ENCODE results near the gene LIAS.

LIAS gene

GRCh38 chr4:39470402-39470801 lies 11.5 kb downstream of the LIAS start:
- peaks cover 0 to 11% (median 8%) of the 10 kb centered on the region in 5 donors for H3K4me1 ChIP-seq (ENCODE audit: control insufficient read depth in 5 of 5, insufficient read depth in 5 of 5, low read length in 5 of 5)
- H3K9me3 ChIP-seq (ENCODE audit: control insufficient read depth in 5 of 5, low read length in 5 of 5), result no peaks in the 10 kb centered on the region
- H3K4me3 ChIP-seq (ENCODE audit: low read depth in 1 of 5, low read length in 5 of 5), result no peak overlapping the region
- peak overlapping the region; percentile 69 for H3K27ac ChIP-seq (ENCODE audit: low read depth, low read length)
- H3K36me3 ChIP-seq (ENCODE audit: control insufficient read depth in 5 of 5, insufficient read depth in 5 of 5, low read length in 5 of 5), result peaks cover 4 to 12% (median 7%) of the 10 kb centered on the region in 5 donors
- H3K27me3 ChIP-seq (ENCODE audit: control insufficient read depth in 5 of 5, insufficient read depth in 4 of 5, low read length in 5 of 5), result no peaks in the 10 kb centered on the region
- no peak overlapping the region for H3K9ac ChIP-seq (ENCODE audit: low read length in 5 of 5)

GRCh38 chr4:39472396-39472795 lies 13.5 kb downstream of the LIAS start:
- no peak overlapping the region for H3K27ac ChIP-seq (ENCODE audit: low read depth, low read length)
- no peak overlapping the region for H3K9ac ChIP-seq (ENCODE audit: low read length in 5 of 5)
- peaks cover 7 to 17% (median 13%) of the 10 kb centered on the region in 5 donors for H3K36me3 ChIP-seq (ENCODE audit: control insufficient read depth in 5 of 5, insufficient read depth in 5 of 5, low read length in 5 of 5)
- no peaks in the 10 kb centered on the region for H3K27me3 ChIP-seq (ENCODE audit: control insufficient read depth in 5 of 5, insufficient read depth in 4 of 5, low read length in 5 of 5)
- H3K9me3 ChIP-seq (ENCODE audit: control insufficient read depth in 5 of 5, low read length in 5 of 5), result no peaks in the 10 kb centered on the region
- no peak overlapping the region for H3K4me3 ChIP-seq (ENCODE audit: low read depth in 1 of 5, low read length in 5 of 5)
- H3K4me1 ChIP-seq (ENCODE audit: control insufficient read depth in 5 of 5, insufficient read depth in 5 of 5, low read length in 5 of 5), result peaks cover 0 to 11% (median 8%) of the 10 kb centered on the region in 5 donors

DNA sequence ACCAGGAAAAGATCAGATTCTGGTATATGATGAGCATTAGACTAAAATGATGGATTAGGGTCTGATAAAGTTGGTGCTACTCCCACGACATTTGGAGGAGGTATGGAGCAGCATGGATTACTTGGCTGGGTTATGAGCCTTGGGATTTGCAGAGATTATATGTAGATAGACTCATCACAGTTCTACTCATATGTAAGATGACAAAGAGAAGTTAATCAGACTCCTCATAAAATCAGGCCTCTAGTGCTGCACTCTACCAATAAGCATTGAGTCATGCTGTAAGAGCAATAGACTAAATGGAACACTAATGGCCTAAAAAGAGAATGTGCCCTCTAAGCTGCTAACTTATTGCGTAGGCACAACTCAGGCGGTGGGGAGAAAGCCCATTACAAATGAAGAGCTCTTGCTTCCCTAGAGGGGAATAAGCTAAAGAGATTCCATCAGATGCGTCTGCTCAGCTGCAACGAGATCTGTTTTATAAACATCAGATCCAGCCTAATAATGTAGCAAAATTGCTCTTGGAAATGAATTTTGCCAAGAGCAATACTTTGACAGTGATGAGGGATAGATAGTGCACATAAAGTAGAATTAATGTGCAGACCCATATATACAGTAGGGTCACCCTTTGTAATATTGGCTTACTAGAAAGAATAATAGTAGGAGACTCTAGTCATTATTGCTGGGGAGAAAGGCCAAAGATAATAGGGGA lies 17.5 kb downstream of the LIAS start:
- Histone ChIP-seq H3K9me3 (ENCODE audit: control insufficient read depth in 5 of 5, low read length in 5 of 5) (no peaks in the 10 kb centered on the region), H3K27me3 (ENCODE audit: control insufficient read depth in 5 of 5, insufficient read depth in 4 of 5, low read length in 5 of 5) (no peaks in the 10 kb centered on the region), H3K36me3 (ENCODE audit: control insufficient read depth in 5 of 5, insufficient read depth in 5 of 5, low read length in 5 of 5) (peaks cover 7 to 23% (median 12%) of the 10 kb centered on the region in 5 donors), H3K27ac (ENCODE audit: low read depth, low read length) (no peak overlapping the region), H3K4me3 (ENCODE audit: low read depth in 1 of 5, low read length in 5 of 5) (no peak overlapping the region), H3K4me1 (ENCODE audit: control insufficient read depth in 5 of 5, insufficient read depth in 5 of 5, low read length in 5 of 5) (peaks cover 0 to 5% (median 0%) of the 10 kb centered on the region in 5 donors), H3K9ac (ENCODE audit: low read length in 5 of 5) (no peak overlapping the region)

DNA sequence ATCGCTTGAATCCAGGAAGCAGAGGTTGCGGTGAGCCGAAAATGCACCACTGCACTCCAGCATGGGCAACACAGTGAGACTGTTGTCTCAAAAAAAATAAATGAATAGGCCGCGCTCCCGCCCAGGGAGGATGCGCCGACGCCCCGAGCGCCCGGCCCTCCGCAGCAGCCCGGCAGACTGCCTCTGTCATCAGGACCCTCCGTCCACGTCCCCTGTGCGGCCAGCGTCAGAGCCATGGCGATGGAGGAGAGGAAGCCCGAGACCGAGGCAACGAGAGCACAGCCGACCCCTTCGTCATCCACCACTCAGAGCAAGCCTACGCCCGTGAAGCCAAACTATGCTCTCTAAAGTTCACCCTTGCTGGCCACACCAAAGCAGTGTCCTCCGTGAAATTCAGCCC lies 21.4 kb downstream of the LIAS start:
- Histone ChIP-seq H3K9me3 (ENCODE audit: control insufficient read depth in 5 of 5, low read length in 5 of 5) (peaks cover 0 to 2% (median 0%) of the 10 kb centered on the region in 5 donors), H3K4me3 (ENCODE audit: low read depth in 1 of 5, low read length in 5 of 5) (no peak overlapping the region), H3K27me3 (ENCODE audit: control insufficient read depth in 5 of 5, insufficient read depth in 4 of 5, low read length in 5 of 5) (no peaks in the 10 kb centered on the region), H3K36me3 (ENCODE audit: control insufficient read depth in 5 of 5, insufficient read depth in 5 of 5, low read length in 5 of 5) (peaks cover 3 to 17% (median 9%) of the 10 kb centered on the region in 5 donors), H3K27ac (ENCODE audit: low read depth, low read length) (no peak overlapping the region), H3K4me1 (ENCODE audit: control insufficient read depth in 5 of 5, insufficient read depth in 5 of 5, low read length in 5 of 5) (no peaks in the 10 kb centered on the region), H3K9ac (ENCODE audit: low read length in 5 of 5) (no peak overlapping the region)

- Histone ChIP-seq H3K9me3 (ENCODE audit: control insufficient read depth in 5 of 5, low read length in 5 of 5) (peaks cover 0 to 3% (median 0%) of the 10 kb centered on the region in 5 donors), H3K4me1 (ENCODE audit: control insufficient read depth in 5 of 5, insufficient read depth in 5 of 5, low read length in 5 of 5) (no peaks in the 10 kb centered on the region), H3K4me3 (ENCODE audit: low read depth in 1 of 5, low read length in 5 of 5) (no peak overlapping the region), H3K9ac (ENCODE audit: low read length in 5 of 5) (no peak overlapping the region), H3K27me3 (ENCODE audit: control insufficient read depth in 5 of 5, insufficient read depth in 4 of 5, low read length in 5 of 5) (no peaks in the 10 kb centered on the region), H3K27ac (ENCODE audit: low read depth, low read length) (no peak overlapping the region), H3K36me3 (ENCODE audit: control insufficient read depth in 5 of 5, insufficient read depth in 5 of 5, low read length in 5 of 5) (peaks cover 3 to 15% (median 8%) of the 10 kb centered on the region in 5 donors)
These were observed 22.2 kb downstream of the LIAS start for GRCh38 chr4:39480902-39481695.

- Histone ChIP-seq H3K4me1 (ENCODE audit: control insufficient read depth in 5 of 5, insufficient read depth in 5 of 5, low read length in 5 of 5) (no peaks in the 10 kb centered on the region), H3K36me3 (ENCODE audit: control insufficient read depth in 5 of 5, insufficient read depth in 5 of 5, low read length in 5 of 5) (no peaks in the 10 kb centered on the region), H3K4me3 (ENCODE audit: low read depth in 1 of 5, low read length in 5 of 5) (no peak overlapping the region), H3K9me3 (ENCODE audit: control insufficient read depth in 5 of 5, low read length in 5 of 5) (peaks cover 0 to 3% (median 0%) of the 10 kb centered on the region in 5 donors), H3K27me3 (ENCODE audit: control insufficient read depth in 5 of 5, insufficient read depth in 4 of 5, low read length in 5 of 5) (no peaks in the 10 kb centered on the region), H3K27ac (ENCODE audit: low read depth, low read length) (no peak overlapping the region), H3K9ac (ENCODE audit: low read length in 5 of 5) (no peak overlapping the region)
These were observed 25.9 kb downstream of the LIAS start for GRCh38 chr4:39484582-39485272.

GRCh38 chr4:39486221-39486804 lies 27.5 kb downstream of the LIAS start:
- H3K4me3 ChIP-seq (ENCODE audit: low read depth in 1 of 5, low read length in 5 of 5), result no peak overlapping the region
- H3K27me3 ChIP-seq (ENCODE audit: control insufficient read depth in 5 of 5, insufficient read depth in 4 of 5, low read length in 5 of 5), result no peaks in the 10 kb centered on the region
- no peak overlapping the region for H3K9ac ChIP-seq (ENCODE audit: low read length in 5 of 5)
- peaks cover 0 to 3% (median 0%) of the 10 kb centered on the region in 5 donors for H3K9me3 ChIP-seq (ENCODE audit: control insufficient read depth in 5 of 5, low read length in 5 of 5)
- no peak overlapping the region for H3K27ac ChIP-seq (ENCODE audit: low read depth, low read length)
- no peaks in the 10 kb centered on the region for H3K4me1 ChIP-seq (ENCODE audit: control insufficient read depth in 5 of 5, insufficient read depth in 5 of 5, low read length in 5 of 5)
- no peaks in the 10 kb centered on the region for H3K36me3 ChIP-seq (ENCODE audit: control insufficient read depth in 5 of 5, insufficient read depth in 5 of 5, low read length in 5 of 5)

DNA sequence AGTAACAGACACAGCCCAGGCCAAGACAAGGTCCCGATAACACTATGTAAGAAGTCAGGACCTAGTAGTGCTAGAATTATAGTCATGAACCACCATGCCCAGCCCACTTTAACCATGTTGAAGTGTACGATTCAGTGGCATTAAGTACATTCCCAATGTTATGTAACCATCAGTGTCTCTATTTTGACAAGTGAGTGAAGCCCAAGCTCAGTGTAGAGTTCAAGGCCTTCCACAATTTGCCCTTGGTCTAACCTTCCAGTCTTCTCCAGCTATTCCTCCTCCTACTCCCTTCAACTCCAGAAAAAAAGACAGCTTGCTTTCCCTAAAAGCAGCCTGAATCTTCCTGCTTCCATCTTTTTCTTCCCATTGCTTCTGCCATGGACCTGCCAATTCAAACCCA lies 31.5 kb downstream of the LIAS start:
- Histone ChIP-seq H3K9ac (ENCODE audit: low read length in 5 of 5) (no peak overlapping the region), H3K36me3 (ENCODE audit: control insufficient read depth in 5 of 5, insufficient read depth in 5 of 5, low read length in 5 of 5) (no peaks in the 10 kb centered on the region)

GRCh38 chr4:39494354-39494753 lies 35.5 kb downstream of the LIAS start:
- no peak overlapping the region for H3K4me3 ChIP-seq (ENCODE audit: low read depth in 1 of 5, low read length in 5 of 5)
- peaks cover 3 to 11% (median 8%) of the 10 kb centered on the region in 5 donors for H3K36me3 ChIP-seq (ENCODE audit: control insufficient read depth in 5 of 5, insufficient read depth in 5 of 5, low read length in 5 of 5)
- H3K27me3 ChIP-seq (ENCODE audit: control insufficient read depth in 5 of 5, insufficient read depth in 4 of 5, low read length in 5 of 5), result no peaks in the 10 kb centered on the region
- H3K27ac ChIP-seq (ENCODE audit: low read depth, low read length), result no peak overlapping the region
- no peak overlapping the region for H3K9ac ChIP-seq (ENCODE audit: low read length in 5 of 5)
- no peaks in the 10 kb centered on the region for H3K9me3 ChIP-seq (ENCODE audit: control insufficient read depth in 5 of 5, low read length in 5 of 5)
- peaks cover 0 to 13% (median 0%) of the 10 kb centered on the region in 5 donors for H3K4me1 ChIP-seq (ENCODE audit: control insufficient read depth in 5 of 5, insufficient read depth in 5 of 5, low read length in 5 of 5)

More for the DNA sequence above, 31.5 kb downstream of the LIAS start:
- no peak overlapping the region for H3K4me3 ChIP-seq (ENCODE audit: low read depth in 1 of 5, low read length in 5 of 5)
- H3K4me1 ChIP-seq (ENCODE audit: control insufficient read depth in 5 of 5, insufficient read depth in 5 of 5, low read length in 5 of 5), result peaks cover 0 to 7% (median 0%) of the 10 kb centered on the region in 5 donors
- H3K27me3 ChIP-seq (ENCODE audit: control insufficient read depth in 5 of 5, insufficient read depth in 4 of 5, low read length in 5 of 5), result no peaks in the 10 kb centered on the region
- no peak overlapping the region for H3K27ac ChIP-seq (ENCODE audit: low read depth, low read length)
- peaks cover 0 to under 1% (median 0%) of the 10 kb centered on the region in 5 donors for H3K9me3 ChIP-seq (ENCODE audit: control insufficient read depth in 5 of 5, low read length in 5 of 5)

Measured in subcutaneous abdominal adipose tissue (tissue), 5 donors.